Stimulated activated CD8-positive, alpha-beta memory T cell treated with anti-CD3 and anti-CD28 coated beads, Interleukin-7, amount 100 ng/mL, for 4 hours (primary cell): Measurements from ENCODE around the gene ZYG11A.

Source experiments
- DNase-seq, 2 donors: peaks; one replicate each; pipeline ENCODE4 v3.0.0-alpha.2; 2020; ENCODE audit warnings: low read depth in 2 of 2

ZYG11A gene

DNA sequence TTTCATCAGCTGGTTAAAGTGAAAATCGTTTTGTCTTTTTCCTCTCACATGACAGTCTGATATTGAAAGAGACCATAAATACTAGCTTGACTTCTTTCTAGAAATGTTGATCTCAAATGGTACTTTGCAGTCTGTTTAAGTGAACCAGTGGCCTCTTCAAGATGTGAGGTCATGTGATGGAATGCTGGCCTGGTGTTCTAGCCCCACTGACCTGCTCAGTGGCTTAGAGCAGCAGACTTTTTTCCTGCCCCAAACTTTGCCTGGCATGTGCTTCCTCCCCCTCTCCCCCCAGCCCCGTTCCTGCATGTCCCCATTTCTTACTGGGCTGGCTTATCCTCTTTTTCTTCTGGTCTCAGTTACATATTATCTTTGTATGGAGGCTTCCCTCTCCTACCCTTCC lies 34.3 kb downstream of the ZYG11A start:
- no peak for DNase-seq

DNA sequence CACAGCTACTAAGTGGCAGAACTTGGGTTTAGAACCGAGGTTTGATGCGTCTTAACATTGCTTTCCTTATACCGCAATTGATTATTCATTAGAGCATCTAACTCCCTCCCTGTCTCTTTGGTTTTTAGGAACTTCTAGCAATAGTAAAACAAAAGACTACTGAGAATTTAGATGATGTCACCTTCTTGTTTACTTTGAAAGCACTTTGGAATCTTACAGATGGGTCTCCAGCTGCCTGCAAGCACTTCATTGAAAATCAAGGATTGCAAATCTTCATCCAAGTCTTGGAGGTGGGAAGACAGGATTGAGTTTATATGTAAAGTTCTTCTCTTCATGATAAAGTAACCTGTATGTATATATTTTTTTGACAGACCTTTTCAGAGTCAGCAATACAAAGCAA lies 35.0 kb downstream of the ZYG11A start:
- no peak for DNase-seq

GRCh38 chr1:52880206-52880605 lies 37.6 kb downstream of the ZYG11A start:
- no peak for DNase-seq

- no peak for DNase-seq
Observed at GRCh38 chr1:52887483-52887882, 44.9 kb downstream of the ZYG11A start.

DNA sequence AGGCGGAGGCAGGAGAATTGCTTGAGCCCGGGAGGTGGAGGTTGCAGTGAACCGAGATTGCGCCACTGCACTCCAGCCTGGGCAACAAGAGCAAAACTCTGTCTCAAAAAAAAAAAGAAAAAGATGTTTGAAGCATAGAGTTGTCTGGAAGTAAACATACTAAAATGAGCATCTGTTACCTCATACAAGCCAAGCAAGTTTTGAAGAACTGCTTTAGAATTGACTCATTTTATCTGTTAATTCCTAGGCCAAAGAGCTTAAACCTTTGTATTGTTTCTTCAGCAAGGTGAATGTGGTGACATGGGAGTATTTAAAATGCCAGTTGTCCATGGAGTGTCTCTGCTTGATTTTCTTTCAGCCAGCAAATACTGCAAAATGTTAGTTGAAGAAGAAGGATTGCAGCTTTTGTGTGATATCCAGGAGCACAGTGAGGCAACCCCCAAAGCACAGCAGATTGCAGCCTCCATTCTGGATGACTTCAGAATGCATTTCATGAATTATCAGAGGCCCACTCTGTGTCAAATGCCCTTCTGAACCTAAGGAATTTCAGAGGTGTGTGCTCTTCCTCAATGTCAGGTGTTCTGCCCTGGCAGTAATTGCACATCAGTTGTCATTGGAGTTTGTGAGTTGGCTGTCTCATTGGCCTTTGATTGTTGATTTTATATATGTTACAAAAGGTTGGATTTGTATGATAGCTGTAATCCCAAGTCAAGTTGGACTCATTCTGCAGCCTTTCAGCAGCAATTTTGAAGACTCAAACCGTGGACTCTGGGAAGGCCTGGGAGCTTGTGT lies 50.1 kb downstream of the ZYG11A start:
- no peak for DNase-seq

GRCh38 chr1:52899445-52899894 lies 56.9 kb downstream of the ZYG11A start:
- DNase-seq = no peak

GRCh38 chr1:52900402-52900801 lies 57.8 kb downstream of the ZYG11A start:
- DNase-seq = no peak

- no peak for DNase-seq
Observed at GRCh38 chr1:52901384-52901783, 58.8 kb downstream of the ZYG11A start.

DNA sequence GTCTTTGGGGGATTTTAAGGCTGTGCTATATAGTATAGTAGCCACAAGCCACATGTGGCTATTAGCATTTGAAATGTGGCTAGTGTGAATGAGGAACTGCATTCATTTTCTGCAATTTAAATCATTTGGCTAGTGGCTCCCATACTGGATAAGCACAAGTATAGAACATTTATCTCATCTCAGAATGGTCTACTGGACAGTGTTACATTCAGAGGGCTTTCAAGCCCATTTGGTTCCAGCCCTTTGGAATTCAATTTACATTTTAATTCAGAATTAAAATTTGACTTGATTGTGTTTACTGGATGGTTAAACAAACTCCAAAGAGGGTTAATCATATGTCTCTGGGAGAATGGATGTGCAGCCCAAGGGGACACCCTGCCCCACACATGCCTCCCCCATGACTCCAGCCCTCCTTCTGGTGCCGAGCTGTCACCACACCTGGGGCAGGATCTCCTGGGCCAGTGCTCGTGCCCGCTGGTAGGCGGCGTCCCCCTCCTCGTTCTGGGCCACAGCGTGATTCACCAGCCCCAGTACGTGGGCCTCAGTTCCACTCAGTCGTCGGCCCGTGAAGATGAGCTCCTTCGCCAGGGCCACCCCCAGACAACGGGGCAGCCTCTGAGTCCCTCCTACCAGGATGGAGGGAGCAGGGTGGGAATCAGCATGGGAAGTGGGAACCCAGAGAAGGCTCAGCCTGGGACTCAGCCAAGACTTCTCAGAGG lies 61.8 kb downstream of the ZYG11A start:
- no peak for DNase-seq

GRCh38 chr1:52904927-52905698 lies 62.6 kb downstream of the ZYG11A start:
- DNase-seq = no peak

- DNase-seq = no peak
Observed at GRCh38 chr1:52906135-52906603, 63.6 kb downstream of the ZYG11A start.

DNA sequence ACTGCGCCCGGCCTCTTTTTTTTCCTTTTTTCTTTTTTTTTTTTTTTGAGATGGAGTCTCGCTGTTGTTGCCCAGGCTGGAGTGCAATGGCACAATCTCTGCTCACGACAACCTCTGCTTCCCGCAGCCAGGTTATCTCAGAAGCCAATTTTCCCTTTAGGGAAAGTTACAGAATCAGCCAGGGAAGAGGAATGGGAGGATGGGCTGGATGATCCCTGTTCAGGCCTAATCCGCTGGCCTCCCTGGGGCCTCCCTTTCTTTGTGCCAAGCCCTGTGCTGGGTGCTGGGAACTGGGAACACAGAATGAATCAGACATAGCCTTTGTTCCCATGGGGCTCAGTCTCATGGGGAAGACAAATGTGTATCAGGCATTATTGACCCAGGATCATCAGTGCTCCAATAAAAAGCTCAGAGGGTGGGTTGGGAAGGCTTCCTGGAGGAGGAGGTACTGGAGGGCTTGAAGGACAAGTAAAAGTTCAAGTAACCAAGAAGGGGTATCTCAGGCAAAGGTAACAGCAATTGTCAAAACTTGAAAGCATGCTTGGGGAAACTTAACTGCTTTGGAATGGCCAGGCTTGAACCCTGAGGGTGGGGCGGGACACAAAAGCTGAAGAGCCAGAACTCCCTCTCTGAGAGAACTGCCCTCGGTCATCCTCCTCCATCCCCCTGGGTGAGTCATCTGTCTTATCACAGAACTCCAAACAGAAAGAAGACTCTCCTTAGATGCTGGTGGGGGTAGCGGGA lies 64.7 kb downstream of the ZYG11A start:
- no peak for DNase-seq

GRCh38 chr1:52907812-52908153 lies 65.2 kb downstream of the ZYG11A start:
- no peak for DNase-seq

- DNase-seq = no peak
Observed at GRCh38 chr1:52911541-52911940, 69.0 kb downstream of the ZYG11A start.

GRCh38 chr1:52913014-52913413 lies 70.5 kb downstream of the ZYG11A start:
- DNase-seq = no peak

- no peak for DNase-seq
Observed at GRCh38 chr1:52913537-52913936, 71.0 kb downstream of the ZYG11A start.

GRCh38 chr1:52914463-52914862 lies 71.9 kb downstream of the ZYG11A start:
- DNase-seq = no peak

DNA sequence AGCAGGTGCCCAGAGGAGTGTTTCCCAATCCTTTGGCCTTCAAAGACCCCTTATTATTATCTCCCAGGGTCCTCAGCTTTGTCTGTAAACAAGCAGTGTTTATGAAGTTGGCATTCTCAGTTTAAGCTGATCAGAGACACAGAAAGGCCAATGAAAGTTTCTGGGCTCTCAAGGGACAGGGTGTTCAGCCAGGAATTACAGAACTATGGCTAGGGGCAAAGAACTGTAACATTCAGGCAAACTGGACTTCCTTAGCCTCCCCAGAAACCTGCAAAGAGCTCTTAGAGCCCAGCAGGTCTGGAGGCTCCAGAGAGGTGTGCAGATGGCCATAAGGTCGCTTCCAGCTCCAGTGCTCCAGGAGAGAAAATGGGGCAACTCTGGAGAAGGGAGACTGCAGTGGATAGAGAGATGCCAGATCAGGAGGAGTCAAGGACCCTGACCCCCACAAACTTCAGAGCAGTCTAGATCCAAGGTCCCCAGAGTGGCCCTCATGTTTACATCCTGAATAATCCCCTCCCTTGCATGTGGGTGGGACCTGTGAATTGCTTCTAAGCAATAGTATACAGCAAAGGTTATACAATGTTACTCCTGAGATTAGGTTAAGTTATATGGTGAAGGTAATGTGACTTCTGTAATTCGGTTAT lies 72.8 kb downstream of the ZYG11A start:
- no peak for DNase-seq

- no peak for DNase-seq
Observed at GRCh38 chr1:52915855-52916220, 73.3 kb downstream of the ZYG11A start.

DNA sequence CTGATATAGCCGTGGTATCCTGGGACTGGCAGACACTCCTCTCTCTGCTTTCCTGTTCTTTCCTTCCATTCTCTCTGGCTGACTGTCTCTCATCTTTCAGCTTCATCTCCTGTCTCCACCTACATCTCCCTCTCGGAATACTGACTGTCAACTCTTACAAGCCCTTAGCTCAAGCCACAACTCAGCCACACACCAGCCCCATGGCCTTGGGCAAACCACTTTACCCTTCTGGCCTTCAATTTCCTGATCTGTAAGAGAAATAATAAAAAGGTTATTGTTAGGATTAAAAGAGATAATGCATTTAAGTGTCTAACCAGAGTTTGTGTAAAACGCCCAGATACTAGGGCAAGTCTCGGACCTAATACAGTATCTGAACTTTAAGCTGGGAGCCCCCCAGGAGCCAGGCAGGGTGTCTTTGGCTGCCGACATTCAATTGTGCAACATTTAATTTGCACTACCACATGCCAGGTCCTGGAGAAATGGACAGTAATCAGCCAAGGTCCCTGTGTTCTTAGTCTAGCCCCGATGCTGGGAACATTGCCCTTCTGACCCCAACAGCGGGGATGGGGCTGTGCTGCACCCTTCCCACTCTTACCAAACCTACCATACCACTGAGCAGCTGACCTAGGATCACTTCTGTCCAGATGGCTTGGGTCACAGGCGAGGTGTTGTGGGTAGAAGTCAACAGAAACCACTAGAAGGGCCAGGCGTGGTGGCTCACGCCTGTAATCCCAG lies 73.8 kb downstream of the ZYG11A start:
- no peak for DNase-seq

- no peak for DNase-seq
Observed at GRCh38 chr1:52917156-52917555, 74.6 kb downstream of the ZYG11A start.
